Prostate gland (tissue), 2 donors: Measurements from ENCODE around the gene PDZD4. TPM values are rescaled to one million over a fixed set of nuclear protein-coding genes. Genes with fewer than 3 reads are reported as not detected.

ENCODE experiments used
- DNase-seq: peaks from one replicate; pipeline ENCODE4 v3.0.0-alpha.2; 2019; ENCODE audit warnings: low spot score
- H3K27ac ChIP-seq, 2 donors: fragments of 200-600 bp; sonication (generic); 2 replicates each; pipeline ENCODE4 v1.5.1; 2017 to 2019
- H3K27me3 ChIP-seq: fragments of 200-600 bp; sonication (generic); replicated peaks from 2 replicates; pipeline ENCODE4 v1.5.1; 2019; ENCODE audit not compliant: insufficient read depth
- H3K36me3 ChIP-seq, 2 donors: fragments of 200-600 bp; sonication (generic); 1 replicate in 1 of 2; 2 replicates in 1 of 2; pipeline versions ENCODE4 v1.5.1 to v1.8.1; 2017 to 2019
- H3K4me1 ChIP-seq: fragments of 200-600 bp; sonication (generic); replicated peaks from 2 replicates; pipeline ENCODE4 v1.5.1; 2019
- H3K4me3 ChIP-seq, 2 donors: fragments of 200-600 bp; sonication (generic); 2 replicates each; pipeline ENCODE4 v1.5.1; 2017 to 2019
- H3K9me3 ChIP-seq: fragments of 200-600 bp; sonication (generic); 2 replicates; pipeline ENCODE4 v1.5.1; 2017
- CTCF ChIP-seq, 4 experiments: fragments of 200-600 bp in 2 of 4; fragments of 450-650 bp in 2 of 4; sonication (generic) in 2 of 4; IDR thresholded peaks; 1 replicate in 3 of 4; 2 replicates in 1 of 4; pipeline ENCODE4 v1.5.1; 2016 to 2019; ENCODE audit warnings: antibody characterized with exemption in 4 of 4, mild to moderate bottlenecking in 2 of 4, moderate library complexity in 2 of 4
- POLR2A ChIP-seq: fragments of 450-650 bp; IDR thresholded peaks from one replicate; pipeline ENCODE4 v1.6.1; 2016; ENCODE audit warnings: antibody characterized with exemption, mild to moderate bottlenecking
- POLR2AphosphoS5 ChIP-seq: sonication (generic); formaldehyde crosslinking; IDR thresholded peaks from one replicate; pipeline ENCODE4 v1.6.1; 2017; ENCODE audit warnings: antibody characterized with exemption
- WGBS: methylation state at CpG from one replicate; pipeline ENCODE4 v1.1.5; 2018; 5-methylcytosine and 5-hydroxymethylcytosine counted together
- intact Hi-C: fragments of 100-400 bp; cut with DNase I; formaldehyde crosslinking; loops from one replicate; pipeline ENCODE4 v1.14.2; 2022
- total RNA-seq, 2 donors: library from RNA; depleted of rRNA; stranded (reverse); fragments of >200 nt; gene quantifications; one replicate each; pipeline ENCODE4 v1.1.0, GENCODE V29; 2016

The PDZD4 gene
- total RNA-seq, 2 donors from 2014 or later: 7.2 to 16.8 TPM

DNA sequence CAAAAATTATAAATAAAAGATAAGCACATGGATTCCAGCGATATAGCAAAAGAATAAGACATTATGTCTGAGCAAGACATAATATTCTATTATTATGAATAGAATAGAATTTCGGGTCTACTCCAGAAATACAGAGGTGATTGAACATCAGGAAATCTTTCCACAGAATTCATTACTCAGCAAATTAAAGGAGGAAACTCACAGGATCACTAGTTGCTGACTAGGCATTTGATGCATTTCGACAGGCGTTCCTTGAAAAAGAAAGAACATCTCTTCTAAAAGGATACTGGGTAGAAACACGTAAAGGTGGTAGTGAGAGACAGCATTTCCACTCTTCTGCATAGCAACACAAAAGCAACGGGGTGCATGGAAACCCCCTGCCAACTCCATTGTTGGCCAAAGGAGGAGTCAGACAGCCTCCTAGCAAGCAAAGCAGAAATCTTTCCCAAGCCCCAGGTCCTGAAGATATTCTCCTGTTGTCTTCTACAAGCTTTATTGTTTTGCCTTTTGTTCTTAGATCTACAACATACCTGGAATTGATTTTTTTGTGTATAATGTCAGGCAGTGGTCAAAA is 14.3 kb upstream of the PDZD4 start:
- TF ChIP-seq CTCF (IDR thresholded peaks at IDR 0.05): no peak
- no peak for TF ChIP-seq POLR2AphosphoS5
- TF ChIP-seq POLR2A: no peak
- H3K27me3 ChIP-seq: no peaks in the 10 kb centered on the region
- no peaks in the 10 kb centered on the region for H3K4me1 ChIP-seq
- intact Hi-C loops: no loop called here
- no peak overlapping the region for H3K4me3 ChIP-seq
- no peaks in the 10 kb centered on the region for H3K9me3 ChIP-seq
- no peak for DNase-seq
- no peak overlapping the region for H3K27ac ChIP-seq
- 33% methylated on average over 6 of the region's 6 CpGs for WGBS
- H3K36me3 ChIP-seq: no peaks in the 10 kb centered on the region

GRCh38 chrX:153836921-153837320 is 6.6 kb upstream of the PDZD4 start:
- H3K9me3 ChIP-seq: no peaks in the 10 kb centered on the region
- TF ChIP-seq POLR2A (no peak), POLR2AphosphoS5 (no peak), CTCF (IDR thresholded peaks at IDR 0.05) (no peak)
- H3K4me3 ChIP-seq: no peak overlapping the region
- intact Hi-C loops: no loop called here
- H3K36me3 ChIP-seq: no peaks in the 10 kb centered on the region
- no peaks in the 10 kb centered on the region for H3K4me1 ChIP-seq
- no peak for DNase-seq
- no peaks in the 10 kb centered on the region for H3K27me3 ChIP-seq
- WGBS: 89% methylated on average over 6 of the region's 6 CpGs
- no peak overlapping the region for H3K27ac ChIP-seq

- TF ChIP-seq CTCF (IDR thresholded peaks at IDR 0.05) (no peak), POLR2A (no peak), POLR2AphosphoS5 (no peak)
- 86% methylated on average over 9 of the region's 10 CpGs for WGBS
- no peaks in the 10 kb centered on the region for H3K36me3 ChIP-seq
- H3K4me3 ChIP-seq: no peak overlapping the region
- no peaks in the 10 kb centered on the region for H3K4me1 ChIP-seq
- no peaks in the 10 kb centered on the region for H3K27me3 ChIP-seq
- no peak overlapping the region for H3K27ac ChIP-seq
- no peak for DNase-seq
- H3K9me3 ChIP-seq: no peaks in the 10 kb centered on the region
- intact Hi-C loops: no loop called here
Observed at GRCh38 chrX:153832728-153833127, 2.4 kb upstream of the PDZD4 start.

- Histone ChIP-seq H3K4me3 (no peak overlapping the region), H3K36me3 (no peaks in the 10 kb centered on the region), H3K27ac (no peak overlapping the region), H3K27me3 (no peaks in the 10 kb centered on the region), H3K9me3 (no peaks in the 10 kb centered on the region), H3K4me1 (no peaks in the 10 kb centered on the region)
- DNase-seq: no peak
- TF ChIP-seq CTCF (IDR thresholded peaks at IDR 0.05): no peak
- no peak for TF ChIP-seq POLR2AphosphoS5
- TF ChIP-seq POLR2A: no peak
- intact Hi-C loops: no loop called here
- WGBS: 58% methylated on average over 22 of the region's 23 CpGs
Observed at GRCh38 chrX:153831429-153832150, 1.2 kb upstream of the PDZD4 start.
